PC-9 (cell line): ENCODE results near the gene PHF8. TPM values are rescaled to one million over a fixed set of nuclear protein-coding genes. Genes with fewer than 3 reads are reported as not detected.

Source experiments
- BruUV-seq: library from RNA; stranded (reverse); fragments of 400-500 nt; replicated peaks from 2 replicates; lab custom pipeline; 2021; lab: Mats Ljungman, UMichigan
- CTCF ChIA-PET: fragments of 300-600 bp; sonication (Branson Sonifier 250); formaldehyde crosslinking; loops from one replicate; lab custom pipeline; 2022; ENCODE audit warnings: antibody characterized with exemption; lab: Charles Lee
- POLR2A ChIA-PET: fragments of 300-600 bp; sonication (Branson Sonifier 250); formaldehyde crosslinking; loops from one replicate; lab custom pipeline; 2022; ENCODE audit warnings: antibody characterized with exemption; ENCODE audit not compliant: unreplicated experiment; lab: Charles Lee
- DNase-seq, 2 experiments: peaks; one replicate each; pipeline versions ENCODE4 v3.0.0 to v3.0.0-alpha.2; 2015 to 2022; ENCODE audit warnings: mixed read lengths in 1 of 2
- H2AFZ ChIP-seq: fragments of 200-600 bp; sonication (generic); 2 replicates; pipeline ENCODE4 v1.8.1; 2017; ENCODE audit warnings: antibody characterized with exemption
- H3F3A ChIP-seq: fragments of 200-600 bp; sonication (generic); 2 replicates; pipeline ENCODE4 v1.8.1; 2017; ENCODE audit warnings: antibody characterized with exemption, mild to moderate bottlenecking, low read depth; ENCODE audit not compliant: insufficient read depth
- H3K27ac ChIP-seq: fragments of 200-600 bp; sonication (generic); 2 replicates; pipeline ENCODE4 v1.6.1; 2016; ENCODE audit warnings: mixed run types
- H3K27me3 ChIP-seq: fragments of 200-600 bp; sonication (generic); 2 replicates; pipeline ENCODE4 v1.6.1; 2016; ENCODE audit warnings: low read depth, mixed run types; ENCODE audit not compliant: insufficient read depth
- H3K36me3 ChIP-seq: fragments of 200-600 bp; sonication (generic); 2 replicates; pipeline ENCODE4 v1.6.1; 2016; ENCODE audit warnings: low read depth, mixed run types
- H3K4me1 ChIP-seq: fragments of 200-600 bp; sonication (generic); replicated peaks from 2 replicates; pipeline ENCODE4 v1.6.1; 2016; ENCODE audit warnings: mixed run types; ENCODE audit not compliant: insufficient read depth
- H3K4me2 ChIP-seq: fragments of 200-600 bp; sonication (generic); 2 replicates; pipeline ENCODE4 v1.6.1; 2017; ENCODE audit warnings: mixed run types
- H3K4me3 ChIP-seq: fragments of 200-600 bp; sonication (generic); 2 replicates; pipeline ENCODE4 v1.6.1; 2016; ENCODE audit warnings: mixed run types
- H3K79me2 ChIP-seq: fragments of 200-600 bp; sonication (generic); 2 replicates; pipeline ENCODE4 v1.6.1; 2017; ENCODE audit warnings: low read depth, mixed run types
- H3K9me2 ChIP-seq: fragments of 200-600 bp; sonication (generic); 2 replicates; pipeline ENCODE4 v1.8.1; 2017; ENCODE audit warnings: mild to moderate bottlenecking; ENCODE audit not compliant: insufficient read depth
- H3K9me3 ChIP-seq: fragments of 200-600 bp; sonication (generic); 2 replicates; pipeline ENCODE4 v1.8.1; 2016; ENCODE audit warnings: low read depth; ENCODE audit not compliant: insufficient read depth
- H4K20me1 ChIP-seq: fragments of 200-600 bp; sonication (generic); 2 replicates; pipeline ENCODE4 v1.8.1; 2017; ENCODE audit not compliant: insufficient read depth
- EZH2 ChIP-seq: fragments of 200-600 bp; sonication (generic); IDR thresholded peaks from 2 replicates; pipeline ENCODE4 v1.8.0; 2017; ENCODE audit warnings: antibody characterized with exemption, low read depth
- intact Hi-C: fragments of 100-400 bp; cut with micrococcal nuclease; formaldehyde crosslinking; loops from one replicate; pipeline ENCODE4 v1.10.0; 2022; ENCODE audit not compliant: unreplicated experiment
- total RNA-seq: library from RNA; stranded (reverse); gene quantifications from 2 replicates; pipeline ENCODE4 v1.2.3, GENCODE V29; 2021
- TF ChIP-seq, protein P1 (sequence below): fragments of 200-600 bp; sonication (generic); conservative IDR thresholded peaks from 2 replicates; pipeline ENCODE4 v1.6.1; 2017; ENCODE audit warnings: mixed run types, antibody characterized with exemption, mild to moderate bottlenecking, moderate library complexity

The PHF8 gene
- total RNA-seq, 1 experiment from 2014 or later = 40.0 TPM

DNA sequence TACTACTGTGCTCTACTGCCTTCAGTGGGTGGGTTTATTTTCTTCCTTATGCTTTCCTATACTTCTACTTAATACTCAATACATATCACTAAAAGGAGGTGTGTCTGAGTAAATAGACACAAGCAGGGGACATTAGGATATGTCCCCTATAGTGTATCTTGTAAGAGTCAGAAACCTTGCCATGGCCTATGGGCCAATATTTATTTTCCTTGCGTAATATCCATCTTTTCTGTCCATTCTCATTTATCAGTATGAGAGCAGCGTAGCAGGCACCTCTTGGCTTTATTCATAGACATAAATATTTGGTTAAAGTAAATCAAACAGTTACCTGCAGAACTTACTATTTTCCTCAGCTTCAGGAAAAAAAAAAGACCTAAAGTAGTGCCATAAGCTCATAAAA, 46.6 kb upstream of the PHF8 start:
- no peaks in the 10 kb centered on the region for H3K79me2 ChIP-seq
- H3K9me3 ChIP-seq = no peaks in the 10 kb centered on the region
- no peak overlapping the region for H3K4me3 ChIP-seq
- DNase-seq = no peak
- no peaks in the 10 kb centered on the region for H4K20me1 ChIP-seq
- POLR2A ChIA-PET = no interaction called here
- H3K4me2 ChIP-seq = no peak overlapping the region
- H2AFZ ChIP-seq = no peak overlapping the region
- no TSS peak for BruUV-seq
- no peaks in the 10 kb centered on the region for H3K36me3 ChIP-seq
- H3K4me1 ChIP-seq = no peaks in the 10 kb centered on the region
- no peaks in the 10 kb centered on the region for H3K27me3 ChIP-seq
- no peaks in the 10 kb centered on the region for H3F3A ChIP-seq
- CTCF ChIA-PET = interaction anchor here (0.5 kb wide), 1 partner anchor 47 kb away, joined by 3 read pairs; the partner anchor contains the start of gene PHF8
- intact Hi-C loops = no loop called here
- H3K9me2 ChIP-seq = no peaks in the 10 kb centered on the region
- TF ChIP-seq EZH2 = no peak
- TF ChIP-seq, protein P1, sequence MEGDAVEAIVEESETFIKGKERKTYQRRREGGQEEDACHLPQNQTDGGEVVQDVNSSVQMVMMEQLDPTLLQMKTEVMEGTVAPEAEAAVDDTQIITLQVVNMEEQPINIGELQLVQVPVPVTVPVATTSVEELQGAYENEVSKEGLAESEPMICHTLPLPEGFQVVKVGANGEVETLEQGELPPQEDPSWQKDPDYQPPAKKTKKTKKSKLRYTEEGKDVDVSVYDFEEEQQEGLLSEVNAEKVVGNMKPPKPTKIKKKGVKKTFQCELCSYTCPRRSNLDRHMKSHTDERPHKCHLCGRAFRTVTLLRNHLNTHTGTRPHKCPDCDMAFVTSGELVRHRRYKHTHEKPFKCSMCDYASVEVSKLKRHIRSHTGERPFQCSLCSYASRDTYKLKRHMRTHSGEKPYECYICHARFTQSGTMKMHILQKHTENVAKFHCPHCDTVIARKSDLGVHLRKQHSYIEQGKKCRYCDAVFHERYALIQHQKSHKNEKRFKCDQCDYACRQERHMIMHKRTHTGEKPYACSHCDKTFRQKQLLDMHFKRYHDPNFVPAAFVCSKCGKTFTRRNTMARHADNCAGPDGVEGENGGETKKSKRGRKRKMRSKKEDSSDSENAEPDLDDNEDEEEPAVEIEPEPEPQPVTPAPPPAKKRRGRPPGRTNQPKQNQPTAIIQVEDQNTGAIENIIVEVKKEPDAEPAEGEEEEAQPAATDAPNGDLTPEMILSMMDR = no peak
- H3K27ac ChIP-seq = no peak overlapping the region

DNA sequence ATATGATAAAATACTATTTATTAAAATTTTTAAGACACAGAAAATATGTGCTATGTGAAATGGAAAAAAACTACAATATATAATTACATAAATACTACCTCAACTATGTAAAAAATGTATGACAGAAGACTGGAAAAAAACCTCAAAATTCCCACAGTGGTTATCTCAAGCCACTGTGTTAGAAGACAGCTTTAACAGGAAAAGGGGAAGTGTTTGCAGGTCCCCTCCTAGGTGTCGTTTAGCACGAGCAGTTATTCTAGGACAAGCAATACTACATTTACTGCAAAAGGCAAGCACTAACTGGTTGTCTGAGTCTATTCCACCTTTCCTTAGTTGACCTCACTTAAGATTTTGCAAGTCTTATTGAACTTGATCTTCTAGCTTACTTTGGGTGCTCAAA, 44.9 kb upstream of the PHF8 start:
- Histone ChIP-seq H3K79me2 (no peaks in the 10 kb centered on the region), H3K27me3 (no peaks in the 10 kb centered on the region), H3K36me3 (no peaks in the 10 kb centered on the region), H3F3A (no peaks in the 10 kb centered on the region), H3K9me2 (no peaks in the 10 kb centered on the region), H4K20me1 (no peaks in the 10 kb centered on the region), H3K4me1 (no peaks in the 10 kb centered on the region), H3K4me3 (no peak overlapping the region), H3K9me3 (no peaks in the 10 kb centered on the region), H3K4me2 (no peak overlapping the region), H2AFZ (no peak overlapping the region), H3K27ac (no peak overlapping the region)
- intact Hi-C loops = no loop called here
- POLR2A ChIA-PET = no interaction called here
- TF ChIP-seq EZH2 = no peak
- TF ChIP-seq, protein P1 = no peak
- BruUV-seq = no TSS peak
- DNase-seq = no peak
- CTCF ChIA-PET = no interaction called here

DNA sequence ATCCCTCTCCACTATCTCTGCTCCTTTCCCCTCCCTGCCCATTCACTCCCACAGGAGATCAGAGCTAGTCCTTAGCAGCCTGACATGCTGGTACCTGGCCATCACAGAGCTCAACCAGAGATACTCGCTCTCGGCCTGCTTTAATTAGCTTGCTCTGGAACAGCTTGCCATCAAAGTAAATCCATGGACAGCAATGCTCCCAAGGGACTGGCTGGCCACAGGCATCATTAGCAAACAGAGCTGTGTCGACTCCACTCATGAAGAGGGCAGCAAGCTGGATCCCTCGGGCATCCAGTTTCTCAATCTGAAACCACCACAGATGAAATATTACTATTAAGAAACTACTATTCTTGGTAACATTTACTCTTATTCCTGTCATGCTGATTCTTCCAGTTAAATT, 43.4 kb upstream of the PHF8 start:
- no peaks in the 10 kb centered on the region for H3K27me3 ChIP-seq
- POLR2A ChIA-PET = no interaction called here
- H3K9me2 ChIP-seq = no peaks in the 10 kb centered on the region
- CTCF ChIA-PET = no interaction called here
- no peak for DNase-seq
- H3F3A ChIP-seq = no peaks in the 10 kb centered on the region
- intact Hi-C loops = no loop called here
- no peaks in the 10 kb centered on the region for H3K9me3 ChIP-seq
- H3K27ac ChIP-seq = no peak overlapping the region
- no peak overlapping the region for H3K4me2 ChIP-seq
- no peaks in the 10 kb centered on the region for H3K36me3 ChIP-seq
- H2AFZ ChIP-seq = no peak overlapping the region
- H3K4me3 ChIP-seq = no peak overlapping the region
- H4K20me1 ChIP-seq = no peaks in the 10 kb centered on the region
- BruUV-seq = no TSS peak
- no peaks in the 10 kb centered on the region for H3K79me2 ChIP-seq
- no peaks in the 10 kb centered on the region for H3K4me1 ChIP-seq
- TF ChIP-seq, protein P1 = no peak
- TF ChIP-seq EZH2 = no peak
